PFSK-1 (cell line): ENCODE results near the gene DMKN.

Experiments
- FOXP2 ChIP-seq: optimal IDR thresholded peaks from 2 replicates; pipeline ENCODE3; 2011; ENCODE audit warnings: borderline replicate concordance, control low read depth, inconsistent platforms; ENCODE audit not compliant: insufficient read depth; ENCODE audit errors: extremely low read length, extremely low read depth
- POLR2AphosphoS5 ChIP-seq: IDR thresholded peaks from 2 replicates; pipeline ENCODE4 v1.6.1; 2012; ENCODE audit warnings: low read depth, mild to moderate bottlenecking, control low read depth, low read length, moderate library complexity
- SIN3A ChIP-seq: IDR thresholded peaks from 2 replicates; pipeline ENCODE4 v1.6.1; 2012; ENCODE audit warnings: mild to moderate bottlenecking, low read length, moderate library complexity, borderline replicate concordance; ENCODE audit not compliant: insufficient read depth
- TAF1 ChIP-seq: IDR thresholded peaks from 2 replicates; pipeline ENCODE4 v1.6.1; 2012; ENCODE audit warnings: low read length, control low read depth, borderline replicate concordance; ENCODE audit not compliant: insufficient read depth
- TF ChIP-seq, protein P1 (sequence below), 2 experiments: IDR thresholded peaks; 2 replicates each; pipeline versions ENCODE4 v1.6.1 to v1.8.0; 2011 to 2012; ENCODE audit warnings: low read depth in 2 of 2, low read length in 2 of 2, control low read depth in 1 of 2, inconsistent platforms in 1 of 2, mild to moderate bottlenecking in 1 of 2, moderate library complexity in 1 of 2; ENCODE audit not compliant: insufficient read depth in 1 of 2

The DMKN gene

DNA sequence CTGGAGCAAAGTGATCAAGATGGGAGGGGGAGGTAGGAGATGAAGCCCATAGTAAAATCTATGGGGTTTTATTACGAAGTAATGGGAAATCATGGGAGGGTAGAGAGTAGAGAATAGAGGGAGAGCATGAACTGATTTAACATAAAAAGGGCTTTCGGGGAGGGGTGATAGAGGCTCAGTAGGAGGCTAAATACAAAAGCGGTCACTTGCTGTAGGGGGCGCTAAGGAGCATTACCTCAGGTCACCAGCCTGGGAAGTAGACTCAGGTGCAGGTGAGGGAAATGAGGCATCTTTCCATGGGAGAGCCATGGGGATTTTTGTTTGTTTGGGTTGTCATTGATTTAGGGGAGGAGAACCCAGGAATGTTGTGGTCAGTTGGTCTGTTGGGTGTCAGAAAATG, 37.3 kb downstream of the DMKN start:
- TF ChIP-seq, protein P1, sequence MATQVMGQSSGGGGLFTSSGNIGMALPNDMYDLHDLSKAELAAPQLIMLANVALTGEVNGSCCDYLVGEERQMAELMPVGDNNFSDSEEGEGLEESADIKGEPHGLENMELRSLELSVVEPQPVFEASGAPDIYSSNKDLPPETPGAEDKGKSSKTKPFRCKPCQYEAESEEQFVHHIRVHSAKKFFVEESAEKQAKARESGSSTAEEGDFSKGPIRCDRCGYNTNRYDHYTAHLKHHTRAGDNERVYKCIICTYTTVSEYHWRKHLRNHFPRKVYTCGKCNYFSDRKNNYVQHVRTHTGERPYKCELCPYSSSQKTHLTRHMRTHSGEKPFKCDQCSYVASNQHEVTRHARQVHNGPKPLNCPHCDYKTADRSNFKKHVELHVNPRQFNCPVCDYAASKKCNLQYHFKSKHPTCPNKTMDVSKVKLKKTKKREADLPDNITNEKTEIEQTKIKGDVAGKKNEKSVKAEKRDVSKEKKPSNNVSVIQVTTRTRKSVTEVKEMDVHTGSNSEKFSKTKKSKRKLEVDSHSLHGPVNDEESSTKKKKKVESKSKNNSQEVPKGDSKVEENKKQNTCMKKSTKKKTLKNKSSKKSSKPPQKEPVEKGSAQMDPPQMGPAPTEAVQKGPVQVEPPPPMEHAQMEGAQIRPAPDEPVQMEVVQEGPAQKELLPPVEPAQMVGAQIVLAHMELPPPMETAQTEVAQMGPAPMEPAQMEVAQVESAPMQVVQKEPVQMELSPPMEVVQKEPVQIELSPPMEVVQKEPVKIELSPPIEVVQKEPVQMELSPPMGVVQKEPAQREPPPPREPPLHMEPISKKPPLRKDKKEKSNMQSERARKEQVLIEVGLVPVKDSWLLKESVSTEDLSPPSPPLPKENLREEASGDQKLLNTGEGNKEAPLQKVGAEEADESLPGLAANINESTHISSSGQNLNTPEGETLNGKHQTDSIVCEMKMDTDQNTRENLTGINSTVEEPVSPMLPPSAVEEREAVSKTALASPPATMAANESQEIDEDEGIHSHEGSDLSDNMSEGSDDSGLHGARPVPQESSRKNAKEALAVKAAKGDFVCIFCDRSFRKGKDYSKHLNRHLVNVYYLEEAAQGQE (IDR thresholded peaks at IDR 0.05; ENCODE audit: insufficient read depth in 1 of 2, low read depth in 2 of 2, low read length in 2 of 2), result no peak
- TF ChIP-seq FOXP2 (no peak), TAF1 (no peak), SIN3A (no peak), POLR2AphosphoS5 (no peak)

DNA sequence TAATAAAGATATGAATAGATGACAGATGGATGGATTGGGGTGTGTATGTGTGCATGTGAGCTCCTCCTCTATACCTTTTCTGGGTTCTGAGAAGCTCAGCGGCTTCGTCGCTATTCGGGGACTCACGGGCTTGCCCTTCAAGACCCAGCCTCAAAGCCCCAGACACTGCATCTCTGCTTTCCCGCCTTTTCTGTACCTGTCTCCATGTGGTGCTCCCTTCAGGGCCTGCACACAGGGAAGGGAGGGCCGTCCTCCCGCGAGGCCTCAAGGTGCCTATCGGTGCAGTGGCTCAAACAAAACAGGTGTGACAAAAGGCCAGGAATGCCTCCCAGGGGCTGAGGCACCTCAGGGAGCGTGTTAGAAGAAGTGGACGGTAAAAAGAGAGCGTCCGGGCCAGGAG, 39.3 kb downstream of the DMKN start:
- no peak for TF ChIP-seq SIN3A
- TF ChIP-seq, protein P1 (IDR thresholded peaks at IDR 0.05; ENCODE audit: insufficient read depth in 1 of 2, low read depth in 2 of 2, low read length in 2 of 2), result no peak
- no peak for TF ChIP-seq TAF1
- TF ChIP-seq POLR2AphosphoS5, result no peak
- no peak for TF ChIP-seq FOXP2

DNA sequence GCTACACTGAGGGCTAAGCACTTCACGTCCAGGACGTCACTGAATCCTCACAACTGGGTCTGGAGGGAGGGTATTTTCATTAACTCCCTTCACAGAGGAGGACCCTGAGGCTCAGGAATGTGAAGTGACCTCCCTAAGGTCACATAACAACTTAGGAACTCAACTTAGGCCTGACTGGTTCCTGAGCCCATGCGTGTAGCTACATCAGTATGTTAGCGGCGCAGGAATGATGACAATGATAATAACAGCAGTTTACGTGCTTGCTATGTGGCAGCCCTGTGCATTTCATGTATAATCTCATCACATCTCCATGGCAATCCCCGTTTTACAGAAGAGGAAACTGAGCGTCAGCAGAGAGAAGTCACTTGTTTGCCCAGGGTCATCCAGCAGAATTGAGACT, 41.5 kb downstream of the DMKN start:
- TF ChIP-seq, protein P1 (IDR thresholded peaks at IDR 0.05; ENCODE audit: insufficient read depth in 1 of 2, low read depth in 2 of 2, low read length in 2 of 2), result no peak
- TF ChIP-seq TAF1, result no peak
- TF ChIP-seq FOXP2, result no peak
- no peak for TF ChIP-seq POLR2AphosphoS5
- TF ChIP-seq SIN3A, result no peak

DNA sequence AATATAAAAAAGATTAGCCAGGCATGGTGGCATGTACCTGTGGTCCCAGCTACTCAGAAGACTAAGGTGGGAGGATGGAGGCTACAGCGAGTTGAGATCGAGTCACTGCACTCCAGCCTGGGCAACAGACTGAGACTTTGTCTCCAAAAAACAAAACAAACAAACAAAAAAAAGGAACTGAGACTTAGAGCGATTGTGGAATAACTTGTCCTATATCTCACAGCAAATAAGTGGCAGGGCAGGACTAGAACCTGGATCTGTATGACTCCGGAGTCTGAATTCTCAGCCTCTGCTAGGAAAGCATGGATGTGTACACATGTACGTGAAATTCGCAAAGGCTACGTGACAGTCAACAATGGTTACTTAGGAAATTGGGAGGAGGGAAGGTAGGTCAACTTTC, 43.3 kb downstream of the DMKN start:
- TF ChIP-seq TAF1, result no peak
- TF ChIP-seq, protein P1 (IDR thresholded peaks at IDR 0.05; ENCODE audit: insufficient read depth in 1 of 2, low read depth in 2 of 2, low read length in 2 of 2), result no peak
- TF ChIP-seq FOXP2, result no peak
- no peak for TF ChIP-seq POLR2AphosphoS5
- no peak for TF ChIP-seq SIN3A

DNA sequence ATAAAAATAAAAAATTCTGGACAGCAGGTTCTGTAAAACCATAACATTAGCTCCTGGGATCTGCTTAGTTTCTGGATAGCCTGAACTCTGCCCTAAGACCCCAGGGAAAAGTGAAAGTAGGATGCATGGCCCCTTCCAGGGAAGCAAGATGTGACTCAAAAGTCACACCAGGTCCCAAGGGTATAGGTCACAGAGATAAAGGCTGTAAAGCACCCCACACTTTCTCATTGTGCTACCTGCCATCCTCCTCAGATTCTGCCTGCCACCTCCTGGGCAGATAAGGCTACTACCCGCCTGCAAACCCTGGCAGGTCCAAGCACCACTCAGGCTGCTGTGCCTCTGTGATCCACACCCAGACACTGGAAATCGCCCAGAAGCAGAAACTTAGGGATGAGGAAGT, 44.8 kb downstream of the DMKN start:
- TF ChIP-seq POLR2AphosphoS5 (no peak), SIN3A (no peak), FOXP2 (no peak), TAF1 (no peak)
- TF ChIP-seq, protein P1 (IDR thresholded peaks at IDR 0.05; ENCODE audit: insufficient read depth in 1 of 2, low read depth in 2 of 2, low read length in 2 of 2), result no peak
